Measurements from ENCODE around the gene PSME4. TPM values are rescaled to one million over a fixed set of nuclear protein-coding genes. Genes with fewer than 3 reads are reported as not detected.

The PSME4 gene
- polyA plus RNA-seq, 1 experiment: 52.0 TPM

DNA sequence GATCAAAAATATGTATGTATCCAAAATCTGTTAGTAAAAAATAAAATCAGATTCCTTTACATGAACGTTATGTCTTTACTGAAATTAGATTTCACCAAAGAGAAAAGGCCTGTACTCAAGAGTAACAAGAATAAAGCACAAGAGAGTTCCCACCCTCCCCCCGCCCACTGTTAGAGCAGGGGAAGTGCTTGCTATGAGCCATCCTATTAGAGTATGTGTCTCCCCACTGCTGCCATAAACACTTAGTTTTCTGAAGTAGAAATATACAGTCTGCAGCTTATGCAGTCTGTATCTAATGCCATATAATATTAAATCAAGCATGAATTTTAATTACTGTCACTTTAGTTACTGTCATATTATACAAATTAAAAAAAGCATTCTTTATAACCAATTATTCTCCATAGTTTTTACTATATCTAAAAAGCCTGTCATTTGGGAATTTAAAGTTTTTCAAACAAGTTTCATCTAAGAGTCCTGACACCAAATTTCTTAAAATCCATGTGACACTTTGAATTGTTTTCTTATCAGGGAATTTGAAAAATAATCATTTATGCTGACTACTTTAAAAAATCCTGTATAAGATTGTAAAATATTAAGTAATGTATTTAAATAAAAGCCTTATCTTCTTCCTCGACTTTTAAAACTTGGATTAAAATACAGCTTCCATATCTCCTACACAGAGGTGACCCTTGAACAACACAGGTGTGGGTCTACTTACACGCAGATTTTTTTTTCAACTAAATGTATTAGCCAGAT lies 59.2 kb downstream of the PSME4 start:
- POLR2A ChIA-PET: interaction anchor here (0.5 kb wide), 1 partner anchor 44 kb away, joined by 4 read pairs; no protein-coding TSS in a partner anchor
- no peaks in the 10 kb centered on the region for H3K9me3 ChIP-seq (ENCODE audit: control insufficient read depth, insufficient read depth, low read length)
- CTCF ChIA-PET: interaction anchor here (0.6 kb wide), 1 partner anchor 172 kb away, joined by 3 read pairs; no protein-coding TSS in a partner anchor
- H3K27ac ChIP-seq (ENCODE audit: low read depth, low read length): no peak overlapping the region
- no peak overlapping the region for H3K4me3 ChIP-seq (ENCODE audit: low read depth, low read length)
- no peak for DNase-seq (ENCODE audit: low read depth, low spot score)
- H3K27me3 ChIP-seq (ENCODE audit: control insufficient read depth, insufficient read depth, low read length): no peaks in the 10 kb centered on the region
- TF ChIP-seq, protein P1, sequence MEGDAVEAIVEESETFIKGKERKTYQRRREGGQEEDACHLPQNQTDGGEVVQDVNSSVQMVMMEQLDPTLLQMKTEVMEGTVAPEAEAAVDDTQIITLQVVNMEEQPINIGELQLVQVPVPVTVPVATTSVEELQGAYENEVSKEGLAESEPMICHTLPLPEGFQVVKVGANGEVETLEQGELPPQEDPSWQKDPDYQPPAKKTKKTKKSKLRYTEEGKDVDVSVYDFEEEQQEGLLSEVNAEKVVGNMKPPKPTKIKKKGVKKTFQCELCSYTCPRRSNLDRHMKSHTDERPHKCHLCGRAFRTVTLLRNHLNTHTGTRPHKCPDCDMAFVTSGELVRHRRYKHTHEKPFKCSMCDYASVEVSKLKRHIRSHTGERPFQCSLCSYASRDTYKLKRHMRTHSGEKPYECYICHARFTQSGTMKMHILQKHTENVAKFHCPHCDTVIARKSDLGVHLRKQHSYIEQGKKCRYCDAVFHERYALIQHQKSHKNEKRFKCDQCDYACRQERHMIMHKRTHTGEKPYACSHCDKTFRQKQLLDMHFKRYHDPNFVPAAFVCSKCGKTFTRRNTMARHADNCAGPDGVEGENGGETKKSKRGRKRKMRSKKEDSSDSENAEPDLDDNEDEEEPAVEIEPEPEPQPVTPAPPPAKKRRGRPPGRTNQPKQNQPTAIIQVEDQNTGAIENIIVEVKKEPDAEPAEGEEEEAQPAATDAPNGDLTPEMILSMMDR (IDR thresholded peaks at IDR 0.05; ENCODE audit: low read depth, low read length): no peak

GRCh38 chr2:53907582-53907981 lies 63.2 kb downstream of the PSME4 start:
- H3K4me3 ChIP-seq (ENCODE audit: low read depth, low read length): no peak overlapping the region
- TF ChIP-seq, protein P1 (IDR thresholded peaks at IDR 0.05; ENCODE audit: low read depth, low read length): no peak
- no peaks in the 10 kb centered on the region for H3K27me3 ChIP-seq (ENCODE audit: control insufficient read depth, insufficient read depth, low read length)
- ChIA-PET CTCF (no interaction called here), POLR2A (no interaction called here)
- H3K27ac ChIP-seq (ENCODE audit: low read depth, low read length): no peak overlapping the region
- no peaks in the 10 kb centered on the region for H3K9me3 ChIP-seq (ENCODE audit: control insufficient read depth, insufficient read depth, low read length)
- no peak for DNase-seq (ENCODE audit: low read depth, low spot score)

- CTCF ChIA-PET: no interaction called here
- TF ChIP-seq, protein P1 (IDR thresholded peaks at IDR 0.05; ENCODE audit: low read depth, low read length): no peak
- H3K9me3 ChIP-seq (ENCODE audit: control insufficient read depth, insufficient read depth, low read length): no peaks in the 10 kb centered on the region
- DNase-seq (ENCODE audit: low read depth, low spot score): no peak
- no peaks in the 10 kb centered on the region for H3K27me3 ChIP-seq (ENCODE audit: control insufficient read depth, insufficient read depth, low read length)
- H3K4me3 ChIP-seq (ENCODE audit: low read depth, low read length): no peak overlapping the region
- POLR2A ChIA-PET: no interaction called here
- no peak overlapping the region for H3K27ac ChIP-seq (ENCODE audit: low read depth, low read length)
These were observed 65.4 kb downstream of the PSME4 start for GRCh38 chr2:53905396-53905795.

DNA sequence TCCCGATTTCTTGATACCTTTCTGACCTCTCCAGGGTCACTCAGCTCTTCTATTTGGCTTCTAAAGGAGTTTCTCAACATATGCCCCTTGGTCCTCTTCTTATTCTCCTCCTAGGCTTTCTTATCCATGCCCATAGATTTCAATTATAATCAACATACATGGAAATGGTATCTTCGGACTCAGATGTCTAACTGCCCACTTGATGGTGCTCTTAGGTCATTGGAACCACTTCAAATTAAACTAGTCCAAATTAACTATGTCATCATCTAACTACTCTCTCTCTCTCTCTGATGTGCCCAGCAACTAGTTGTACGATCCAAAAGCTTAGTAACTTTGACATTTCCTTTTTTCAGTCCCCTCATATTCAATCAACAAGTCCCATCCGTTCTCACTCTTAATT lies 67.8 kb downstream of the PSME4 start:
- POLR2A ChIA-PET: no interaction called here
- no peak for DNase-seq (ENCODE audit: low read depth, low spot score)

DNA sequence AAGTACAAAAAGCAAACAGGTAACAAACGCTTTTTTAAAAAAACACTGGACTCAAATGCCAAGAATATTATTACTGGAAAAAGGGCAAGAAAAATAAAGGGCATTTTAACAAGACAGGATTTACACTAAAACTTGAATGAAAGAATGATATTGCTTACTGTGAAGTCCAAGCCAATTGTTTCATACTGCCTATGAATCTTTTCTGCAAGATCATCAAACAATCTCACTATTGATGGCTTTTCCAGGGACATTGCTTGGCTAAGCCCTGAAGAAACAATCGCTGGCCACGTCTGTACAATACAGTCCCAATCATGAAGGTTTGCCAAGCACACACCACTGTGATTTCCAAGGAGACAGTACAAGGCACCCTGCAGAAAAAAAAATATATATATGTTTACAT lies 69.6 kb downstream of the PSME4 start:
- TF ChIP-seq, protein P1 (IDR thresholded peaks at IDR 0.05; ENCODE audit: low read depth, low read length): no peak
- ChIA-PET CTCF (no interaction called here), POLR2A (no interaction called here)
- no peaks in the 10 kb centered on the region for H3K9me3 ChIP-seq (ENCODE audit: control insufficient read depth, insufficient read depth, low read length)
- H3K4me3 ChIP-seq (ENCODE audit: low read depth, low read length): no peak overlapping the region
- DNase-seq (ENCODE audit: low read depth, low spot score): no peak
- no peak overlapping the region for H3K27ac ChIP-seq (ENCODE audit: low read depth, low read length)
- H3K27me3 ChIP-seq (ENCODE audit: control insufficient read depth, insufficient read depth, low read length): no peaks in the 10 kb centered on the region

More for the DNA sequence above, 67.8 kb downstream of the PSME4 start:
- Histone ChIP-seq H3K27ac (ENCODE audit: low read depth, low read length) (no peak overlapping the region), H3K27me3 (ENCODE audit: control insufficient read depth, insufficient read depth, low read length) (no peaks in the 10 kb centered on the region), H3K9me3 (ENCODE audit: control insufficient read depth, insufficient read depth, low read length) (no peaks in the 10 kb centered on the region), H3K4me3 (ENCODE audit: low read depth, low read length) (no peak overlapping the region)
- CTCF ChIA-PET: no interaction called here
- TF ChIP-seq, protein P1 (IDR thresholded peaks at IDR 0.05; ENCODE audit: low read depth, low read length): no peak
